GM19455 (cell line): Measurements from ENCODE around the gene UTS2R.
"Not testable (repeated sequence)": the region's sequence is repeated elsewhere in the genome, so short reads cannot be mapped to it uniquely, and the experiment has no call there.

Experiments used
- ATAC-seq: cut with Tn5 transposase; IDR thresholded peaks from one replicate; pipeline ENCODE4 v1.9.1; 2021; ENCODE audit not compliant: unreplicated experiment

The UTS2R gene

GRCh38 chr17:82374626-82375331, 3.2 kb downstream of the UTS2R start:
- no peak for ATAC-seq

- ATAC-seq = no peak
Observed at GRCh38 chr17:82375359-82376041, 3.9 kb downstream of the UTS2R start.

- ATAC-seq = no peak
Observed at GRCh38 chr17:82376042-82376730, 4.6 kb downstream of the UTS2R start.

GRCh38 chr17:82377294-82377693, 5.7 kb downstream of the UTS2R start:
- not testable (repeated sequence) for ATAC-seq

- ATAC-seq = no peak
Observed at GRCh38 chr17:82377924-82378740, 6.6 kb downstream of the UTS2R start.

- ATAC-seq = no peak
Observed at GRCh38 chr17:82378741-82379021, 7.1 kb downstream of the UTS2R start.

GRCh38 chr17:82380860-82381702, 9.5 kb downstream of the UTS2R start:
- no peak for ATAC-seq

GRCh38 chr17:82381703-82382009, 10.1 kb downstream of the UTS2R start:
- ATAC-seq = not testable (repeated sequence)

GRCh38 chr17:82382220-82382932, 10.8 kb downstream of the UTS2R start:
- not testable (repeated sequence) for ATAC-seq

GRCh38 chr17:82382933-82383255, 11.3 kb downstream of the UTS2R start:
- ATAC-seq = no peak

- ATAC-seq = no peak
Observed at GRCh38 chr17:82383411-82383810, 11.8 kb downstream of the UTS2R start.

- no peak for ATAC-seq
Observed at GRCh38 chr17:82384051-82384729, 12.6 kb downstream of the UTS2R start.

- no peak for ATAC-seq
Observed at GRCh38 chr17:82384730-82385481, 13.3 kb downstream of the UTS2R start.

- ATAC-seq = no peak
Observed at GRCh38 chr17:82385559-82386254, 14.1 kb downstream of the UTS2R start.

- ATAC-seq = no peak
Observed at GRCh38 chr17:82386255-82386831, 14.8 kb downstream of the UTS2R start.

GRCh38 chr17:82386881-82387704, 15.5 kb downstream of the UTS2R start:
- ATAC-seq = no peak

GRCh38 chr17:82387705-82388106, 16.1 kb downstream of the UTS2R start:
- ATAC-seq = no peak
